OCI-LY7 (cell line): ENCODE measurements around the gene AGBL4. TPM values are rescaled to one million over a fixed set of nuclear protein-coding genes. Genes with fewer than 3 reads are reported as not detected.

ENCODE experiments used
- BruUV-seq: library from RNA; stranded (reverse); fragments of 400-500 nt; replicated peaks from 2 replicates; lab custom pipeline; 2021; lab: Mats Ljungman, UMichigan
- CTCF ChIA-PET: fragments of 300-600 bp; sonication (Branson Sonifier 250); formaldehyde crosslinking; loops from one replicate; lab custom pipeline; 2022; ENCODE audit warnings: antibody characterized with exemption; ENCODE audit not compliant: unreplicated experiment; lab: Charles Lee
- POLR2A ChIA-PET: fragments of 300-600 bp; sonication (Branson Sonifier 250); formaldehyde crosslinking; loops from one replicate; lab custom pipeline; 2022; ENCODE audit warnings: antibody characterized with exemption; lab: Charles Lee
- DNase-seq: peaks from one replicate; pipeline ENCODE4 v3.0.0-alpha.2; 2015; ENCODE audit warnings: low spot score
- H2AFZ ChIP-seq: fragments of 200-600 bp; sonication (generic), shearing (Covaris generic); 2 replicates; pipeline ENCODE4 v1.6.1; 2014; ENCODE audit warnings: mild to moderate bottlenecking, antibody characterized with exemption, low read length, moderate library complexity
- H3K27ac ChIP-seq: fragments of 200-600 bp; sonication (generic); 2 replicates; pipeline ENCODE4 v1.5.1; 2014; ENCODE audit warnings: mixed run types, low read depth, mild to moderate bottlenecking, moderate library complexity, low read length, inconsistent platforms; ENCODE audit not compliant: poor library complexity, severe bottlenecking
- H3K36me3 ChIP-seq: fragments of 200-600 bp; sonication (generic); 2 replicates; pipeline ENCODE4 v1.6.1; 2014; ENCODE audit warnings: mild to moderate bottlenecking, antibody characterized with exemption, low read length, moderate library complexity, mixed read lengths; ENCODE audit not compliant: insufficient read depth
- H3K4me1 ChIP-seq: fragments of 200-600 bp; sonication (generic); 2 replicates; pipeline ENCODE4 v1.5.1; 2014; ENCODE audit warnings: mild to moderate bottlenecking, low read length; ENCODE audit not compliant: insufficient read depth, poor library complexity, severe bottlenecking
- H3K4me2 ChIP-seq: fragments of 200-600 bp; sonication (generic); 2 replicates; pipeline ENCODE4 v1.6.1; 2014; ENCODE audit warnings: mild to moderate bottlenecking, low read length
- H3K4me3 ChIP-seq: fragments of 200-600 bp; sonication (generic); 2 replicates; pipeline ENCODE4 v1.5.1; 2014; ENCODE audit warnings: mild to moderate bottlenecking, low read depth, low read length; ENCODE audit not compliant: poor library complexity, severe bottlenecking
- H3K79me2 ChIP-seq: fragments of 200-600 bp; sonication (generic); 2 replicates; pipeline ENCODE4 v1.6.1; 2016; ENCODE audit warnings: low read depth, mild to moderate bottlenecking, low read length, moderate library complexity, mixed read lengths; ENCODE audit not compliant: insufficient read depth
- H3K9me2 ChIP-seq: fragments of 200-600 bp; sonication (generic); 2 replicates; pipeline ENCODE4 v1.6.1; 2016; ENCODE audit warnings: mild to moderate bottlenecking, low read length, mixed read lengths; ENCODE audit not compliant: insufficient read depth
- H3K9me3 ChIP-seq: fragments of 200-600 bp; sonication (generic); 2 replicates; pipeline ENCODE4 v1.6.1; 2014; ENCODE audit warnings: mild to moderate bottlenecking, mixed run types, low read length, mixed read lengths
- H4K20me1 ChIP-seq: fragments of 200-600 bp; sonication (generic); 2 replicates; pipeline ENCODE4 v1.6.1; 2014; ENCODE audit warnings: mild to moderate bottlenecking, antibody characterized with exemption, low read length, moderate library complexity, mixed read lengths; ENCODE audit not compliant: insufficient read depth
- EZH2phosphoT487 ChIP-seq: fragments of 200-600 bp; sonication (generic); IDR thresholded peaks from 2 replicates; pipeline ENCODE4 v1.6.1; 2018; ENCODE audit warnings: low read depth, borderline replicate concordance, mild to moderate bottlenecking, mixed run types, antibody characterized with exemption, low read length, moderate library complexity, mixed read lengths
- intact Hi-C: fragments of 100-400 bp; cut with micrococcal nuclease; formaldehyde crosslinking; loops from one replicate; pipeline ENCODE4 v1.10.0; 2022; ENCODE audit not compliant: unreplicated experiment
- total RNA-seq, 2 experiments: library from RNA; depleted of rRNA in 1 of 2; stranded (reverse); fragments of >200 nt in 1 of 2; shearing (Covaris generic) in 1 of 2; gene quantifications; 2 replicates each; pipeline ENCODE4 v1.2.3, GENCODE V29; 2014 to 2022
- TF ChIP-seq, protein P1 (sequence below): fragments of 200-600 bp; sonication (generic); conservative IDR thresholded peaks from 2 replicates; pipeline ENCODE4 v1.5.1; 2014; ENCODE audit warnings: mild to moderate bottlenecking, antibody characterized with exemption, low read length, moderate library complexity, mixed read lengths

AGBL4 gene
- total RNA-seq, 2 experiments from 2014 or later: not detected

- intact Hi-C loops: no loop called here
- CTCF ChIA-PET: no interaction called here
- H3K36me3 ChIP-seq: no peaks in the 10 kb centered on the region
- no peak overlapping the region for H3K27ac ChIP-seq
- TF ChIP-seq EZH2phosphoT487: no peak
- TF ChIP-seq, protein P1, sequence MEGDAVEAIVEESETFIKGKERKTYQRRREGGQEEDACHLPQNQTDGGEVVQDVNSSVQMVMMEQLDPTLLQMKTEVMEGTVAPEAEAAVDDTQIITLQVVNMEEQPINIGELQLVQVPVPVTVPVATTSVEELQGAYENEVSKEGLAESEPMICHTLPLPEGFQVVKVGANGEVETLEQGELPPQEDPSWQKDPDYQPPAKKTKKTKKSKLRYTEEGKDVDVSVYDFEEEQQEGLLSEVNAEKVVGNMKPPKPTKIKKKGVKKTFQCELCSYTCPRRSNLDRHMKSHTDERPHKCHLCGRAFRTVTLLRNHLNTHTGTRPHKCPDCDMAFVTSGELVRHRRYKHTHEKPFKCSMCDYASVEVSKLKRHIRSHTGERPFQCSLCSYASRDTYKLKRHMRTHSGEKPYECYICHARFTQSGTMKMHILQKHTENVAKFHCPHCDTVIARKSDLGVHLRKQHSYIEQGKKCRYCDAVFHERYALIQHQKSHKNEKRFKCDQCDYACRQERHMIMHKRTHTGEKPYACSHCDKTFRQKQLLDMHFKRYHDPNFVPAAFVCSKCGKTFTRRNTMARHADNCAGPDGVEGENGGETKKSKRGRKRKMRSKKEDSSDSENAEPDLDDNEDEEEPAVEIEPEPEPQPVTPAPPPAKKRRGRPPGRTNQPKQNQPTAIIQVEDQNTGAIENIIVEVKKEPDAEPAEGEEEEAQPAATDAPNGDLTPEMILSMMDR: no peak
- H3K4me3 ChIP-seq: no peak overlapping the region
- DNase-seq: no peak
- no peaks in the 10 kb centered on the region for H3K9me3 ChIP-seq
- no TSS peak for BruUV-seq
- H2AFZ ChIP-seq: no peak overlapping the region
- no peaks in the 10 kb centered on the region for H3K79me2 ChIP-seq
- POLR2A ChIA-PET: interaction anchor here (0.7 kb wide), 1 partner anchor 21 kb away, joined by 3 read pairs; no protein-coding TSS in a partner anchor
- H3K4me2 ChIP-seq: no peak overlapping the region
- H3K9me2 ChIP-seq: no peaks in the 10 kb centered on the region
- H4K20me1 ChIP-seq: no peaks in the 10 kb centered on the region
- no peaks in the 10 kb centered on the region for H3K4me1 ChIP-seq
Measured at GRCh38 chr1:48610628-48611542, 1412.9 kb downstream of the AGBL4 start.

- no peak overlapping the region for H2AFZ ChIP-seq
- no peaks in the 10 kb centered on the region for H3K4me1 ChIP-seq
- DNase-seq: no peak
- no peaks in the 10 kb centered on the region for H3K36me3 ChIP-seq
- no peak overlapping the region for H3K27ac ChIP-seq
- H3K9me3 ChIP-seq: no peaks in the 10 kb centered on the region
- no peaks in the 10 kb centered on the region for H3K9me2 ChIP-seq
- no peak overlapping the region for H3K4me2 ChIP-seq
- no TSS peak for BruUV-seq
- no peaks in the 10 kb centered on the region for H4K20me1 ChIP-seq
- POLR2A ChIA-PET: interaction anchor here (0.5 kb wide), 1 partner anchor 118 kb away, joined by 3 read pairs; no protein-coding TSS in a partner anchor
- H3K4me3 ChIP-seq: no peak overlapping the region
- intact Hi-C loops: no loop called here
- CTCF ChIA-PET: no interaction called here
- TF ChIP-seq EZH2phosphoT487: no peak
- TF ChIP-seq, protein P1: no peak
- no peaks in the 10 kb centered on the region for H3K79me2 ChIP-seq
Measured at GRCh38 chr1:48608882-48609281, 1414.9 kb downstream of the AGBL4 start.

GRCh38 chr1:48603222-48603621 is 1420.5 kb downstream of the AGBL4 start:
- Histone ChIP-seq H3K9me2 (no peaks in the 10 kb centered on the region), H2AFZ (no peak overlapping the region), H3K9me3 (no peaks in the 10 kb centered on the region), H3K27ac (no peak overlapping the region), H3K4me3 (no peak overlapping the region), H3K36me3 (no peaks in the 10 kb centered on the region), H3K4me2 (no peak overlapping the region), H4K20me1 (no peaks in the 10 kb centered on the region), H3K4me1 (no peaks in the 10 kb centered on the region), H3K79me2 (no peaks in the 10 kb centered on the region)
- DNase-seq: no peak
- CTCF ChIA-PET: no interaction called here
- BruUV-seq: no TSS peak
- TF ChIP-seq, protein P1: no peak
- TF ChIP-seq EZH2phosphoT487: no peak
- POLR2A ChIA-PET: no interaction called here
- intact Hi-C loops: no loop called here
